Measurements from ENCODE around the gene NMUR2.

GRCh38 chr5:152374711-152375275 is 30.3 kb downstream of the NMUR2 start:
- no peak for TF ChIP-seq EZH2phosphoT487 (IDR thresholded peaks at IDR 0.05; ENCODE audit: borderline replicate concordance, low read depth)
- TF ChIP-seq CTCF (IDR thresholded peaks at IDR 0.05), result no peak
- TF ChIP-seq, protein P1, sequence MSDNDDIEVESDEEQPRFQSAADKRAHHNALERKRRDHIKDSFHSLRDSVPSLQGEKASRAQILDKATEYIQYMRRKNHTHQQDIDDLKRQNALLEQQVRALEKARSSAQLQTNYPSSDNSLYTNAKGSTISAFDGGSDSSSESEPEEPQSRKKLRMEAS (IDR thresholded peaks at IDR 0.05; ENCODE audit: low read depth), result no peak
